Medulla oblongata (tissue), 1 donor: ENCODE results near the gene LST1.

Experiments
- DNase-seq: peaks from one replicate; pipeline ENCODE4 v3.0.0-alpha.2; 2015; ENCODE audit errors: extremely low spot score

The LST1 gene

GRCh38 chr6:31559958-31560696 is 25.9 kb upstream of the LST1 start:
- peak; percentile 78 for DNase-seq

DNA sequence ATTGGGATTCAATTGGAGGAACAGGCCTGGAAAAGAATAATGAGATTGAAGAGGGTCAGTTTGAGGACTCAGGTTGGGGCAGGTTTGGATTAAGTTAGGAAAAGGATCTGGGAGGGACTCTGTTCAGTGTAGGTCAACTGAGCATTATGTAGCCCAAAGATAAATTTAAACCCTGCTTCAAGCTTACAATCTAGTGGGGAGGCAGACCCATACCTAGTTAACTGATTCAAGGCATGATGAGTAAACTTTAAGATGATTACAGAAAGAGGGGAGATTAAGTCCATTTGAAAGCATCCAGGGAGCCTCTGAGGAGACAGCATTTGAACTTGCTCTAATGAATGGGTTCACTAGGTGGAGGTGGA is 25.4 kb upstream of the LST1 start:
- no peak for DNase-seq

GRCh38 chr6:31567531-31568370 is 18.3 kb upstream of the LST1 start:
- no peak for DNase-seq

GRCh38 chr6:31568537-31568961 is 17.5 kb upstream of the LST1 start:
- DNase-seq = peak; percentile 52

GRCh38 chr6:31569861-31570536 is 16.1 kb upstream of the LST1 start:
- DNase-seq = no peak

- no peak for DNase-seq
Observed at GRCh38 chr6:31572041-31572911, 13.8 kb upstream of the LST1 start, which contains the start of gene LTA. TSS of gene LTA (plus strand) at chr6:31572289. CDS start at chr6:31572743, 454 bp downstream.

DNA sequence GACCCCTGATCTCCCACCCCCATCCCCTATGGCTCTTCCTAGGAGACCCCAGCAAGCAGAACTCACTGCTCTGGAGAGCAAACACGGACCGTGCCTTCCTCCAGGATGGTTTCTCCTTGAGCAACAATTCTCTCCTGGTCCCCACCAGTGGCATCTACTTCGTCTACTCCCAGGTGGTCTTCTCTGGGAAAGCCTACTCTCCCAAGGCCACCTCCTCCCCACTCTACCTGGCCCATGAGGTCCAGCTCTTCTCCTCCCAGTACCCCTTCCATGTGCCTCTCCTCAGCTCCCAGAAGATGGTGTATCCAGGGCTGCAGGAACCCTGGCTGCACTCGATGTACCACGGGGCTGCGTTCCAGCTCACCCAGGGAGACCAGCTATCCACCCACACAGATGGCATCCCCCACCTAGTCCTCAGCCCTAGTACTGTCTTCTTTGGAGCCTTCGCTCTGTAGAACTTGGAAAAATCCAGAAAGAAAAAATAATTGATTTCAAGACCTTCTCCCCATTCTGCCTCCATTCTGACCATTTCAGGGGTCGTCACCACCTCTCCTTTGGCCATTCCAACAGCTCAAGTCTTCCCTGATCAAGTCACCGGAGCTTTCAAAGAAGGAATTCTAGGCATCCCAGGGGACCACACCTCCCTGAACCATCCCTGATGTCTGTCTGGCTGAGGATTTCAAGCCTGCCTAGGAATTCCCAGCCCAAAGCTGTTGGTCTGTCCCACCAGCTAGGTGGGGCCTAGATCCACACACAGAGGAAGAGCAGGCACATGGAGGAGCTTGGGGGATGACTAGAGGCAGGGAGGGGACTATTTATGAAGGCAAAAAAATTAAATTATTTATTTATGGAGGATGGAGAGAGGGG is 12.6 kb upstream of the LST1 start:
- no peak for DNase-seq

DNA sequence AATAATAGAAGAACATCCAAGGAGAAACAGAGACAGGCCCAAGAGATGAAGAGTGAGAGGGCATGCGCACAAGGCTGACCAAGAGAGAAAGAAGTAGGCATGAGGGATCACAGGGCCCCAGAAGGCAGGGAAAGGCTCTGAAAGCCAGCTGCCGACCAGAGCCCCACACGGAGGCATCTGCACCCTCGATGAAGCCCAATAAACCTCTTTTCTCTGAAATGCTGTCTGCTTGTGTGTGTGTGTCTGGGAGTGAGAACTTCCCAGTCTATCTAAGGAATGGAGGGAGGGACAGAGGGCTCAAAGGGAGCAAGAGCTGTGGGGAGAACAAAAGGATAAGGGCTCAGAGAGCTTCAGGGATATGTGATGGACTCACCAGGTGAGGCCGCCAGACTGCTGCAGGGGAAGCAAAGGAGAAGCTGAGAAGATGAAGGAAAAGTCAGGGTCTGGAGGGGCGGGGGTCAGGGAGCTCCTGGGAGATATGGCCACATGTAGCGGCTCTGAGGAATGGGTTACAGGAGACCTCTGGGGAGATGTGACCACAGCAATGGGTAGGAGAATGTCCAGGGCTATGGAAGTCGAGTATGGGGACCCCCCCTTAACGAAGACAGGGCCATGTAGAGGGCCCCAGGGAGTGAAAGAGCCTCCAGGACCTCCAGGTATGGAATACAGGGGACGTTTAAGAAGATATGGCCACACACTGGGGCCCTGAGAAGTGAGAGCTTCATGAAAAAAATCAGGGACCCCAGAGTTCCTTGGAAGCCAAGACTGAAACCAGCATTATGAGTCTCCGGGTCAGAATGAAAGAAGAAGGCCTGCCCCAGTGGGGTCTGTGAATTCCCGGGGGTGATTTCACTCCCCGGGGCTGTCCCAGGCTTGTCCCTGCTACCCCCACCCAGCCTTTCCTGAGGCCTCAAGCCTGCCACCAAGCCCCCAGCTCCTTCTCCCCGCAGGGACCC is 11.7 kb upstream of the LST1 start:
- no peak for DNase-seq

GRCh38 chr6:31575335-31575901 is 10.7 kb upstream of the LST1 start, which contains the start of gene TNF:
TSS of gene TNF (plus strand) at chr6:31575565. CDS start at chr6:31575742, 177 bp downstream.
- peak; percentile 64 for DNase-seq

- no peak for DNase-seq
Observed at GRCh38 chr6:31575952-31576685, 10.0 kb upstream of the LST1 start.

- DNase-seq = no peak
Observed at GRCh38 chr6:31576897-31577578, 9.0 kb upstream of the LST1 start.

GRCh38 chr6:31577579-31577966 is 8.5 kb upstream of the LST1 start:
- DNase-seq = no peak

GRCh38 chr6:31578184-31579118 is 7.6 kb upstream of the LST1 start:
- no peak for DNase-seq

DNA sequence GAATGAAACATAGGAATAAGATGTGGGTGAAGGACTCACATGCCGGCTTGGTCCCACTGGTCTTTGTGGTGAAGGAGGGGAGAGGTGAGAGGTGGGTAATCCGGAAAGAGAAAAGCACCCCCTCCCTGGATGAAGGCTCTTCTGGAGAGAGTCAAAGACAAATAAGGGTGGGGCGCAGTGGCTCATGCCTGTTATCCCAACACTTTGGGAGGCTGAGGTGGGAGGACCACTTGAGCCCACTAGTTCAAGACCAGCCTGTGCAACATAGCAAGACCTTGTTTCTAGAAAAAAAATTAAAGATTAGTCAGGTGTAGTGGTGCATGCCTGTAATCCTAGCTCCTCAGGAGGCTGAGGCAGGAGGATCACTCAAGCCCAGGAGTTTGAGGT is 7.0 kb upstream of the LST1 start:
- no peak for DNase-seq

DNA sequence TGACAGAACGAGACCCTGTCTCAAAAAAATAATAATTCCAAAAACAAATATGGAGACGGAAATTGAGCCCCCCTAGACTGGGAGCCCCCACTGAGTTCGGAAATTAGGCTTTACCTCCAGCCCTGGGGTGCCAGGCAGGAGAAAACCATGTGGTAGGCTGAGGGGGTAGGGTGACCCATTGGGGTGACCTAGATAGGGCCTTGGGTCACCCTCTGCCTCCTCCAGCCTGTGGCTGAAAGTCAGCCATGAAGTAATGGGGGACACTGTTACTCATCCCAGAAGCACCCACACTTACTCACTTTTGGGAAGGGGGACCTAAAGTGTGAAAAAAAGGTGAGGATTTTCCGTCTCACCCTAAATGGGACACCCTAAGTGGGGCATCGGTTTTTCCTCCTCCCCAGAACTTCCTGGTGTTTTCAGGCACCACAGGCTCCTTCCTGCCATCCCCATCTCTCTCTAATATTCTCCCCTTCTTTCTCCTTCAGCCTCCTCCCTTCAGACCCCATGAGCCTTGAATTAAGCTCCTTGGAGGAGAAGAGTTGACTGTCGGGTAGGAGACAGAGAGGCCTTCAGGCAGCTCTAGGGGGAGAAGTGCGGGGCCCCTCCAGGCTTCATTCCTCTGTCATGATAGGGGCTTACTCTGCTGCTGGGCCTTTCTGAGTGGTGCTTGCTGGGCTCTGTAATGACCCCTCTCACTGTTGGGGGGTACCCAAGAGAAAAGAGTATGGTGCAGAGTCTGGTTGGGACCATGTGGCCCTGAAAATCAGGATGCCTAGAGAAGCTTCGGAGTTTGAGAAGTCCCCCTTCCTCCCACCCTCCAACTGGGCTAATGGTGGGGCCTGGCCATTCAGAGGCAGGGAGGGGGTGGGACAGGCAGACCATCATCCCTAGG is 6.3 kb upstream of the LST1 start:
- DNase-seq = no peak

DNA sequence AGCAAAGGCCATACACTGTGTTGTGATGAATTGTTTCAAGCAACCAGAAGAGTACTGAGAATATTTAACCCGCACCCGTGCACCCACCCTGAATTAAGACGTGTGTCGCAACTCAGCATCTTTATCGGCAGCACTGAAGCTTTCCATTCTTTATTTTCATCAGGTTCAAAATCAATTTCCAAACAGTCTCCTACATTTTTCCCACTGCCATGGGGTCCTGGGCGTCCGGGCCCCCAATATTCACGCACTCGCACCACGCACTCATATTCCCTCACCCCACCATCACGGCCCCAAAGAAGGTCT is 5.7 kb upstream of the LST1 start:
- no peak for DNase-seq
